SK-N-SH treated with all-trans-retinoic acid at 6 μM for 48 hours (cell line): ENCODE results near the gene SH3BGRL.

ENCODE experiments used
- ATAC-seq: fragments of 200-7000 bp; cut with Tn5 transposase; 3 replicates; pipeline ENCODE4 v1.9.1; 2020; ENCODE audit warnings: mild to moderate bottlenecking, moderate library complexity
- ARNTL ChIP-seq: fragments of 450-650 bp; formaldehyde crosslinking; IDR thresholded peaks from 2 replicates; pipeline ENCODE4 v1.5.0; 2020; ENCODE audit warnings: low read depth, mild to moderate bottlenecking, moderate library complexity, borderline replicate concordance
- BACH2 ChIP-seq: fragments of 250-450 bp; sonication (Bioruptor Pico); IDR thresholded peaks from 2 replicates; pipeline ENCODE4 v1.9.0; 2021; ENCODE audit warnings: mild to moderate bottlenecking, borderline replicate concordance
- CSDC2 ChIP-seq: fragments of 250-450 bp; sonication (Bioruptor Pico); IDR thresholded peaks from 2 replicates; pipeline ENCODE4 v1.5.0; 2020; ENCODE audit warnings: mild to moderate bottlenecking, moderate library complexity
- CSRNP3 ChIP-seq: fragments of 250-450 bp; sonication (Bioruptor Pico); IDR thresholded peaks from 2 replicates; pipeline ENCODE4 v1.5.1; 2021; ENCODE audit warnings: mild to moderate bottlenecking, moderate library complexity
- ESRRG ChIP-seq: fragments of 250-450 bp; sonication (Bioruptor Pico); IDR thresholded peaks from 2 replicates; pipeline ENCODE4 v1.6.1; 2021; ENCODE audit warnings: mild to moderate bottlenecking
- GLIS3 ChIP-seq: fragments of 250-450 bp; sonication (Bioruptor Pico); IDR thresholded peaks from 2 replicates; pipeline ENCODE4 v1.5.0; 2020; ENCODE audit warnings: mild to moderate bottlenecking, moderate library complexity
- ISL1 ChIP-seq: fragments of 250-450 bp; sonication (Bioruptor Pico); IDR thresholded peaks from 2 replicates; pipeline ENCODE4 v2.1.2; 2022; ENCODE audit warnings: mild to moderate bottlenecking, moderate library complexity
- OSR1 ChIP-seq: fragments of 250-450 bp; sonication (Bioruptor Pico); IDR thresholded peaks from 2 replicates; pipeline ENCODE4 v1.8.0; 2022; ENCODE audit warnings: moderate library complexity, mild to moderate bottlenecking, inconsistent platforms
- PATZ1 ChIP-seq: fragments of 250-450 bp; sonication (Bioruptor Pico); IDR thresholded peaks from 2 replicates; pipeline ENCODE4 v1.8.0; 2020; ENCODE audit warnings: mild to moderate bottlenecking, moderate library complexity, borderline replicate concordance
- POU6F1 ChIP-seq: fragments of 250-450 bp; sonication (Bioruptor Pico); IDR thresholded peaks from 2 replicates; pipeline ENCODE4 v1.8.0; 2021; ENCODE audit warnings: low read depth, mild to moderate bottlenecking, moderate library complexity, borderline replicate concordance
- PPARA ChIP-seq: fragments of 250-450 bp; sonication (Bioruptor Pico); IDR thresholded peaks from 2 replicates; pipeline ENCODE4 v1.5.0; 2020; ENCODE audit warnings: mild to moderate bottlenecking, borderline replicate concordance
- RARB ChIP-seq: fragments of 250-450 bp; sonication (Bioruptor Pico); IDR thresholded peaks from 2 replicates; pipeline ENCODE4 v1.8.0; 2021; ENCODE audit warnings: mild to moderate bottlenecking, moderate library complexity
- TCF4 ChIP-seq: fragments of 250-450 bp; sonication (Bioruptor Pico); IDR thresholded peaks from 2 replicates; pipeline ENCODE4 v1.8.0; 2021; ENCODE audit warnings: mild to moderate bottlenecking, moderate library complexity, borderline replicate concordance
- TOX ChIP-seq: fragments of 250-450 bp; sonication (Bioruptor Pico); IDR thresholded peaks from 2 replicates; pipeline ENCODE4 v1.8.0; 2021; ENCODE audit warnings: mild to moderate bottlenecking, moderate library complexity, borderline replicate concordance
- TSHZ2 ChIP-seq: fragments of 250-450 bp; sonication (Bioruptor Pico); IDR thresholded peaks from 2 replicates; pipeline ENCODE4 v1.5.0; 2020; ENCODE audit warnings: mild to moderate bottlenecking, moderate library complexity
- ZC3H10 ChIP-seq: fragments of 250-450 bp; sonication (Bioruptor Pico); IDR thresholded peaks from 2 replicates; pipeline ENCODE4 v1.5.1; 2021; ENCODE audit warnings: mild to moderate bottlenecking, moderate library complexity
- ZFP3 ChIP-seq: fragments of 250-450 bp; sonication (Bioruptor Pico); IDR thresholded peaks from 2 replicates; pipeline ENCODE4 v1.5.0; 2020; ENCODE audit warnings: mild to moderate bottlenecking, moderate library complexity
- ZFP30 ChIP-seq: fragments of 450-650 bp; formaldehyde crosslinking; IDR thresholded peaks from 2 replicates; pipeline ENCODE4 v1.5.0; 2022; ENCODE audit warnings: mild to moderate bottlenecking, moderate library complexity
- ZNF565 ChIP-seq: fragments of 450-650 bp; formaldehyde crosslinking; conservative IDR thresholded peaks from 2 replicates; pipeline ENCODE4 v1.5.0; 2020; ENCODE audit warnings: low read depth, mild to moderate bottlenecking, moderate library complexity
- ZNF8 ChIP-seq: fragments of 450-650 bp; formaldehyde crosslinking; IDR thresholded peaks from 2 replicates; pipeline ENCODE4 v1.5.0; 2020; ENCODE audit warnings: mild to moderate bottlenecking, moderate library complexity

Gene SH3BGRL

GRCh38 chrX:81278616-81279015 is 76.7 kb downstream of the SH3BGRL start (continued):
- no peak for TF ChIP-seq ZNF8
- TF ChIP-seq ZC3H10 (CRISPR knock-in tag), result no peak
- TF ChIP-seq BACH2 (CRISPR knock-in tag), result no peak
- TF ChIP-seq GLIS3 (CRISPR knock-in tag), result no peak
- no peak for TF ChIP-seq TCF4
- no peak for TF ChIP-seq ZFP3 (CRISPR knock-in tag)
- TF ChIP-seq ESRRG (CRISPR knock-in tag), result no peak
- TF ChIP-seq RARB (CRISPR knock-in tag), result no peak
- no peak for TF ChIP-seq ISL1 (CRISPR knock-in tag)
- TF ChIP-seq, all 23 proteins: peak for 0

- ATAC-seq, result no peak
- TF ChIP-seq OSR1 (CRISPR knock-in tag) (no peak), ZFP30 (CRISPR knock-in tag) (no peak), TSHZ2 (CRISPR knock-in tag) (no peak), ISL1 (CRISPR knock-in tag) (no peak), CSDC2 (CRISPR knock-in tag) (no peak), ZNF565 (no peak), CSRNP3 (CRISPR knock-in tag) (no peak), ZNF8 (no peak), ESRRG (CRISPR knock-in tag) (no peak), ARNTL (no peak), PATZ1 (CRISPR knock-in tag) (no peak)
These were observed 78.2 kb downstream of the SH3BGRL start for GRCh38 chrX:81280148-81280547.

- no peak for ATAC-seq
- TF ChIP-seq TCF4, result no peak
- no peak for TF ChIP-seq ESRRG (CRISPR knock-in tag)
- no peak for TF ChIP-seq TSHZ2 (CRISPR knock-in tag)
- TF ChIP-seq PPARA, result no peak
- TF ChIP-seq ZC3H10 (CRISPR knock-in tag), result no peak
- no peak for TF ChIP-seq RARB (CRISPR knock-in tag)
- TF ChIP-seq TOX (CRISPR knock-in tag), result no peak
- no peak for TF ChIP-seq ZNF8
- no peak for TF ChIP-seq OSR1 (CRISPR knock-in tag)
- TF ChIP-seq POU6F1, result no peak
- no peak for TF ChIP-seq ARNTL
These were observed 84.2 kb downstream of the SH3BGRL start for GRCh38 chrX:81286075-81286474.
